HL-60 (cell line): ENCODE data around the gene OR8S1.

Source experiments
- POLR2AphosphoS5 ChIP-seq: IDR thresholded peaks from 2 replicates; pipeline ENCODE4 v1.6.1; 2012; ENCODE audit warnings: low read depth
- TF ChIP-seq, protein P1 (sequence below): IDR thresholded peaks from 2 replicates; pipeline ENCODE4 v1.6.1; 2012; ENCODE audit warnings: low read depth; ENCODE audit not compliant: insufficient replicate concordance

DNA sequence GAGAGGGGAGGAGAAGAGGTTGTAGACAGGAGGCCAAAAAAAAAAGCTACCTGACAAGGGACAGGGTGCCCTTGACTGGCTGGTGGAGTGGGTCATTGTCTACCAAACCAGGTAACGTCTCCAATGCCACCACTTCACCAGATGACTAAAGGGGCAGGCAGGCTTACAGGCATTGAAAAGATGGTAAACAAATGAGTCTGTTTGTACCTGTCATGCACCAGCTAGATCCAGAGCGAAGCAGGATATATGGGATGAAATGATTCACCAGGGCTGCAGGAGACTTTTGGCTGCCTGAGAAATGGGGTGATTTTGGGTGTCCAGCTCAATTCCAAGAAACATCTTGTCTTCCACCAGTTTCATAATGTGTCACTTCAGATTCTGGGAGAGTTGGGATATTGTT lies 39.2 kb upstream of the OR8S1 start:
- TF ChIP-seq POLR2AphosphoS5: no peak
- TF ChIP-seq, protein P1, sequence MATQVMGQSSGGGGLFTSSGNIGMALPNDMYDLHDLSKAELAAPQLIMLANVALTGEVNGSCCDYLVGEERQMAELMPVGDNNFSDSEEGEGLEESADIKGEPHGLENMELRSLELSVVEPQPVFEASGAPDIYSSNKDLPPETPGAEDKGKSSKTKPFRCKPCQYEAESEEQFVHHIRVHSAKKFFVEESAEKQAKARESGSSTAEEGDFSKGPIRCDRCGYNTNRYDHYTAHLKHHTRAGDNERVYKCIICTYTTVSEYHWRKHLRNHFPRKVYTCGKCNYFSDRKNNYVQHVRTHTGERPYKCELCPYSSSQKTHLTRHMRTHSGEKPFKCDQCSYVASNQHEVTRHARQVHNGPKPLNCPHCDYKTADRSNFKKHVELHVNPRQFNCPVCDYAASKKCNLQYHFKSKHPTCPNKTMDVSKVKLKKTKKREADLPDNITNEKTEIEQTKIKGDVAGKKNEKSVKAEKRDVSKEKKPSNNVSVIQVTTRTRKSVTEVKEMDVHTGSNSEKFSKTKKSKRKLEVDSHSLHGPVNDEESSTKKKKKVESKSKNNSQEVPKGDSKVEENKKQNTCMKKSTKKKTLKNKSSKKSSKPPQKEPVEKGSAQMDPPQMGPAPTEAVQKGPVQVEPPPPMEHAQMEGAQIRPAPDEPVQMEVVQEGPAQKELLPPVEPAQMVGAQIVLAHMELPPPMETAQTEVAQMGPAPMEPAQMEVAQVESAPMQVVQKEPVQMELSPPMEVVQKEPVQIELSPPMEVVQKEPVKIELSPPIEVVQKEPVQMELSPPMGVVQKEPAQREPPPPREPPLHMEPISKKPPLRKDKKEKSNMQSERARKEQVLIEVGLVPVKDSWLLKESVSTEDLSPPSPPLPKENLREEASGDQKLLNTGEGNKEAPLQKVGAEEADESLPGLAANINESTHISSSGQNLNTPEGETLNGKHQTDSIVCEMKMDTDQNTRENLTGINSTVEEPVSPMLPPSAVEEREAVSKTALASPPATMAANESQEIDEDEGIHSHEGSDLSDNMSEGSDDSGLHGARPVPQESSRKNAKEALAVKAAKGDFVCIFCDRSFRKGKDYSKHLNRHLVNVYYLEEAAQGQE: no peak
